ENCODE results near the gene MASP2.

GRCh38 chr1:10978719-10979118, 68.3 kb downstream of the MASP2 start:
- TF ChIP-seq, protein P1, sequence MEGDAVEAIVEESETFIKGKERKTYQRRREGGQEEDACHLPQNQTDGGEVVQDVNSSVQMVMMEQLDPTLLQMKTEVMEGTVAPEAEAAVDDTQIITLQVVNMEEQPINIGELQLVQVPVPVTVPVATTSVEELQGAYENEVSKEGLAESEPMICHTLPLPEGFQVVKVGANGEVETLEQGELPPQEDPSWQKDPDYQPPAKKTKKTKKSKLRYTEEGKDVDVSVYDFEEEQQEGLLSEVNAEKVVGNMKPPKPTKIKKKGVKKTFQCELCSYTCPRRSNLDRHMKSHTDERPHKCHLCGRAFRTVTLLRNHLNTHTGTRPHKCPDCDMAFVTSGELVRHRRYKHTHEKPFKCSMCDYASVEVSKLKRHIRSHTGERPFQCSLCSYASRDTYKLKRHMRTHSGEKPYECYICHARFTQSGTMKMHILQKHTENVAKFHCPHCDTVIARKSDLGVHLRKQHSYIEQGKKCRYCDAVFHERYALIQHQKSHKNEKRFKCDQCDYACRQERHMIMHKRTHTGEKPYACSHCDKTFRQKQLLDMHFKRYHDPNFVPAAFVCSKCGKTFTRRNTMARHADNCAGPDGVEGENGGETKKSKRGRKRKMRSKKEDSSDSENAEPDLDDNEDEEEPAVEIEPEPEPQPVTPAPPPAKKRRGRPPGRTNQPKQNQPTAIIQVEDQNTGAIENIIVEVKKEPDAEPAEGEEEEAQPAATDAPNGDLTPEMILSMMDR (conservative IDR thresholded peaks at IDR 0.05; ENCODE audit: low read length) = no peak
- no peak for TF ChIP-seq EZH2phosphoT487 (IDR thresholded peaks at IDR 0.05; ENCODE audit: borderline replicate concordance, low read depth, low read length)
